ENCODE data around the gene SIRPG. TPM values are rescaled to one million over a fixed set of nuclear protein-coding genes. Genes with fewer than 3 reads are reported as not detected.
A peak's percentile ranks its signal among the peaks of the same experiment; 100 is the strongest.

SIRPG gene
- total and polyA plus RNA-seq, 2 of the 13 experiments (the other 11 are each of a cell fraction or from before 2014, with no cell fraction given): not detected

GRCh38 chr20:1636621-1637020 lies 21.0 kb downstream of the SIRPG start (continued):
- TF ChIP-seq ZNF816 (CRISPR knock-in tag; IDR thresholded peaks at IDR 0.05; ENCODE audit: borderline replicate concordance) (no peak), ATF1 (CRISPR knock-in tag; IDR thresholded peaks at IDR 0.05) (peak; percentile 53; the same call in 1 of the 2 replicates), ZNF672 (CRISPR knock-in tag; IDR thresholded peaks at IDR 0.05) (no peak), UBTF (CRISPR knock-in tag; IDR thresholded peaks at IDR 0.05) (peak; percentile 39; the same call in 1 of the 2 replicates), XBP1 (CRISPR knock-in tag; IDR thresholded peaks at IDR 0.05) (no peak), POLR2AphosphoS5 (IDR thresholded peaks at IDR 0.05; ENCODE audit: low read depth, low read length) (no peak), ZIK1 (CRISPR knock-in tag; IDR thresholded peaks at IDR 0.05; ENCODE audit: borderline replicate concordance, low read depth) (no peak), ZNF296 (CRISPR knock-in tag; conservative IDR thresholded peaks at IDR 0.05) (no peak), TERF1 (CRISPR knock-in tag; IDR thresholded peaks at IDR 0.05) (no peak), ZNF260 (CRISPR knock-in tag; IDR thresholded peaks at IDR 0.05; ENCODE audit: borderline replicate concordance, low read depth) (no peak), ATF5 (CRISPR knock-in tag; IDR thresholded peaks at IDR 0.05; ENCODE audit: low read depth) (no peak), AGO2 (optimal IDR thresholded peaks at IDR 0.05; ENCODE audit: low read depth, low read length) (no peak)
- TF ChIP-seq, protein P1, sequence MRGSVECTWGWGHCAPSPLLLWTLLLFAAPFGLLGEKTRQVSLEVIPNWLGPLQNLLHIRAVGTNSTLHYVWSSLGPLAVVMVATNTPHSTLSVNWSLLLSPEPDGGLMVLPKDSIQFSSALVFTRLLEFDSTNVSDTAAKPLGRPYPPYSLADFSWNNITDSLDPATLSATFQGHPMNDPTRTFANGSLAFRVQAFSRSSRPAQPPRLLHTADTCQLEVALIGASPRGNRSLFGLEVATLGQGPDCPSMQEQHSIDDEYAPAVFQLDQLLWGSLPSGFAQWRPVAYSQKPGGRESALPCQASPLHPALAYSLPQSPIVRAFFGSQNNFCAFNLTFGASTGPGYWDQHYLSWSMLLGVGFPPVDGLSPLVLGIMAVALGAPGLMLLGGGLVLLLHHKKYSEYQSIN (CRISPR knock-in tag; IDR thresholded peaks at IDR 0.05; ENCODE audit: borderline replicate concordance): no peak
- TF ChIP-seq, protein P2, sequence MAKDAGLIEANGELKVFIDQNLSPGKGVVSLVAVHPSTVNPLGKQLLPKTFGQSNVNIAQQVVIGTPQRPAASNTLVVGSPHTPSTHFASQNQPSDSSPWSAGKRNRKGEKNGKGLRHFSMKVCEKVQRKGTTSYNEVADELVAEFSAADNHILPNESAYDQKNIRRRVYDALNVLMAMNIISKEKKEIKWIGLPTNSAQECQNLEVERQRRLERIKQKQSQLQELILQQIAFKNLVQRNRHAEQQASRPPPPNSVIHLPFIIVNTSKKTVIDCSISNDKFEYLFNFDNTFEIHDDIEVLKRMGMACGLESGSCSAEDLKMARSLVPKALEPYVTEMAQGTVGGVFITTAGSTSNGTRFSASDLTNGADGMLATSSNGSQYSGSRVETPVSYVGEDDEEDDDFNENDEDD (CRISPR knock-in tag; IDR thresholded peaks at IDR 0.05; ENCODE audit: borderline replicate concordance): no peak
- TF ChIP-seq, protein P3, sequence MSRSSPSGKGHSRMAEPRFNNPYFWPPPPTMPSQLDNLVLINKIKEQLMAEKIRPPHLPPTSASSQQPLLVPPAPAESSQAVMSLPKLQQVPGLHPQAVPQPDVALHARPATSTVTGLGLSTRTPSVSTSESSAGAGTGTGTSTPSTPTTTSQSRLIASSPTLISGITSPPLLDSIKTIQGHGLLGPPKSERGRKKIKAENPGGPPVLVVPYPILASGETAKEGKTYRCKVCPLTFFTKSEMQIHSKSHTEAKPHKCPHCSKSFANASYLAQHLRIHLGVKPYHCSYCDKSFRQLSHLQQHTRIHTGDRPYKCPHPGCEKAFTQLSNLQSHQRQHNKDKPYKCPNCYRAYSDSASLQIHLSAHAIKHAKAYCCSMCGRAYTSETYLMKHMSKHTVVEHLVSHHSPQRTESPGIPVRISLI (CRISPR knock-in tag; IDR thresholded peaks at IDR 0.05; ENCODE audit: borderline replicate concordance): no peak
- TF ChIP-seq, protein P4, sequence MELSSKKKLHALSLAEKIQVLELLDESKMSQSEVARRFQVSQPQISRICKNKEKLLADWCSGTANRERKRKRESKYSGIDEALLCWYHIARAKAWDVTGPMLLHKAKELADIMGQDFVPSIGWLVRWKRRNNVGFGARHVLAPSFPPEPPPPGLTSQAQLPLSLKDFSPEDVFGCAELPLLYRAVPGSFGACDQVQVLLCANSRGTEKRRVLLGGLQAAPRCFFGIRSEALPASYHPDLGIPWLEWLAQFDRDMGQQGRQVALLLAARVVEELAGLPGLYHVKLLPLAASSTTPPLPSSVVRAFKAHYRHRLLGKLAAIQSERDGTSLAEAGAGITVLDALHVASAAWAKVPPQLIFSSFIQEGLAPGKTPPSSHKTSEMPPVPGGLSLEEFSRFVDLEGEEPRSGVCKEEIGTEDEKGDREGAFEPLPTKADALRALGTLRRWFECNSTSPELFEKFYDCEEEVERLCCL (CRISPR knock-in tag; IDR thresholded peaks at IDR 0.05; ENCODE audit: borderline replicate concordance): no peak
- TF ChIP-seq, protein P5, sequence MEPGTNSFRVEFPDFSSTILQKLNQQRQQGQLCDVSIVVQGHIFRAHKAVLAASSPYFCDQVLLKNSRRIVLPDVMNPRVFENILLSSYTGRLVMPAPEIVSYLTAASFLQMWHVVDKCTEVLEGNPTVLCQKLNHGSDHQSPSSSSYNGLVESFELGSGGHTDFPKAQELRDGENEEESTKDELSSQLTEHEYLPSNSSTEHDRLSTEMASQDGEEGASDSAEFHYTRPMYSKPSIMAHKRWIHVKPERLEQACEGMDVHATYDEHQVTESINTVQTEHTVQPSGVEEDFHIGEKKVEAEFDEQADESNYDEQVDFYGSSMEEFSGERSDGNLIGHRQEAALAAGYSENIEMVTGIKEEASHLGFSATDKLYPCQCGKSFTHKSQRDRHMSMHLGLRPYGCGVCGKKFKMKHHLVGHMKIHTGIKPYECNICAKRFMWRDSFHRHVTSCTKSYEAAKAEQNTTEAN (CRISPR knock-in tag; conservative IDR thresholded peaks at IDR 0.05): no peak
